Measurements from ENCODE around the gene LRPPRC. TPM values are rescaled to one million over a fixed set of nuclear protein-coding genes. Genes with fewer than 3 reads are reported as not detected.
A peak's percentile ranks its signal among the peaks of the same experiment; 100 is the strongest.

Gene LRPPRC
- total RNA-seq, 1 experiment from 2014 or later, result 149 TPM

- Histone ChIP-seq H3K4me1 (replicated peaks; ENCODE audit: insufficient read depth) (no peaks in the 10 kb centered on the region), H3K4me2 (no peak overlapping the region), H3K36me3 (ENCODE audit: low read depth) (peaks cover 78% of the 10 kb centered on the region), H3K27ac (peak overlapping the region; percentile 23; the same call in 1 of the 2 replicates), H2AFZ (no peak overlapping the region), H3K9me3 (ENCODE audit: insufficient read depth, low read depth) (no peaks in the 10 kb centered on the region), H3K9me2 (ENCODE audit: insufficient read depth) (no peaks in the 10 kb centered on the region), H3K79me2 (ENCODE audit: low read depth) (peaks cover 5% of the 10 kb centered on the region), H3F3A (ENCODE audit: insufficient read depth, low read depth) (peaks cover 38% of the 10 kb centered on the region), H4K20me1 (ENCODE audit: insufficient read depth) (peaks cover 29% of the 10 kb centered on the region), H3K27me3 (ENCODE audit: insufficient read depth, low read depth) (no peaks in the 10 kb centered on the region), H3K4me3 (no peak overlapping the region)
- no TSS peak for BruUV-seq (replicated peaks)
- DNase-seq, result no peak
- TF ChIP-seq, protein P1, sequence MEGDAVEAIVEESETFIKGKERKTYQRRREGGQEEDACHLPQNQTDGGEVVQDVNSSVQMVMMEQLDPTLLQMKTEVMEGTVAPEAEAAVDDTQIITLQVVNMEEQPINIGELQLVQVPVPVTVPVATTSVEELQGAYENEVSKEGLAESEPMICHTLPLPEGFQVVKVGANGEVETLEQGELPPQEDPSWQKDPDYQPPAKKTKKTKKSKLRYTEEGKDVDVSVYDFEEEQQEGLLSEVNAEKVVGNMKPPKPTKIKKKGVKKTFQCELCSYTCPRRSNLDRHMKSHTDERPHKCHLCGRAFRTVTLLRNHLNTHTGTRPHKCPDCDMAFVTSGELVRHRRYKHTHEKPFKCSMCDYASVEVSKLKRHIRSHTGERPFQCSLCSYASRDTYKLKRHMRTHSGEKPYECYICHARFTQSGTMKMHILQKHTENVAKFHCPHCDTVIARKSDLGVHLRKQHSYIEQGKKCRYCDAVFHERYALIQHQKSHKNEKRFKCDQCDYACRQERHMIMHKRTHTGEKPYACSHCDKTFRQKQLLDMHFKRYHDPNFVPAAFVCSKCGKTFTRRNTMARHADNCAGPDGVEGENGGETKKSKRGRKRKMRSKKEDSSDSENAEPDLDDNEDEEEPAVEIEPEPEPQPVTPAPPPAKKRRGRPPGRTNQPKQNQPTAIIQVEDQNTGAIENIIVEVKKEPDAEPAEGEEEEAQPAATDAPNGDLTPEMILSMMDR (conservative IDR thresholded peaks at IDR 0.05), result no peak
- POLR2A ChIA-PET (ENCODE audit: unreplicated experiment), result no interaction called here
- intact Hi-C loops (cut with micrococcal nuclease; ENCODE audit: unreplicated experiment), result no loop called here
- CTCF ChIA-PET, result no interaction called here
These were observed 52.5 kb downstream of the LRPPRC start for GRCh38 chr2:43943323-43943722.

DNA sequence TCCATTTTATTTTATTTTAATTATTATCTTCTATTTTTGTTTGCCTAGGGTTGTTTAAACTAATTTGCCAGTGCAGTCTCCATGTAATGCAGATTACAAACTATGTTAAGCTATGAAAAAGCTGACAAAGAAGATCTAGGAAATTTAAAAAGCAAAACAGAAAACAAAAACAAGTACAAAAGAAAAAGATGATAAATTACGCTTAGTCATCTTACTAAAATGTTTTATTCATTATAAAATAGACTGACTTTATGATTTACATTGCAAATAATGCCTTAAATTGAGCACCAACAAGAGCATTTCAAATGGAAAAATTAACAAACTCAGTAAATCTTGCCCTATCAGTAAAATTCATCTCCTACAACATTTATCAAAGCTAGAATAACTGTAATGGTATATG, 52.9 kb downstream of the LRPPRC start:
- ChIA-PET CTCF (no interaction called here), POLR2A (ENCODE audit: unreplicated experiment) (no interaction called here)
- no peaks in the 10 kb centered on the region for H3K9me2 ChIP-seq (ENCODE audit: insufficient read depth)
- no peak overlapping the region for H2AFZ ChIP-seq
- no TSS peak for BruUV-seq (replicated peaks)
- H3F3A ChIP-seq (ENCODE audit: insufficient read depth, low read depth), result peaks cover 38% of the 10 kb centered on the region
- no peak overlapping the region for H3K4me2 ChIP-seq
- H3K9me3 ChIP-seq (ENCODE audit: insufficient read depth, low read depth), result no peaks in the 10 kb centered on the region
- H4K20me1 ChIP-seq (ENCODE audit: insufficient read depth), result peaks cover 25% of the 10 kb centered on the region
- H3K27ac ChIP-seq, result peak overlapping the region; percentile 23; the same call in 1 of the 2 replicates
- peaks cover 9% of the 10 kb centered on the region for H3K79me2 ChIP-seq (ENCODE audit: low read depth)
- DNase-seq, result no peak
- peaks cover 76% of the 10 kb centered on the region for H3K36me3 ChIP-seq (ENCODE audit: low read depth)
- no peaks in the 10 kb centered on the region for H3K27me3 ChIP-seq (ENCODE audit: insufficient read depth, low read depth)
- TF ChIP-seq, protein P1 (conservative IDR thresholded peaks at IDR 0.05), result no peak
- TF ChIP-seq EZH2 (IDR thresholded peaks at IDR 0.05; ENCODE audit: low read depth), result no peak
- no peaks in the 10 kb centered on the region for H3K4me1 ChIP-seq (replicated peaks; ENCODE audit: insufficient read depth)
- H3K4me3 ChIP-seq, result no peak overlapping the region
- intact Hi-C loops (cut with micrococcal nuclease; ENCODE audit: unreplicated experiment), result no loop called here

GRCh38 chr2:43941966-43942365, 53.8 kb downstream of the LRPPRC start:
- ChIA-PET CTCF (no interaction called here), POLR2A (ENCODE audit: unreplicated experiment) (no interaction called here)
- Histone ChIP-seq H4K20me1 (ENCODE audit: insufficient read depth) (peaks cover 32% of the 10 kb centered on the region), H3K36me3 (ENCODE audit: low read depth) (peaks cover 78% of the 10 kb centered on the region), H3K4me2 (no peak overlapping the region), H3K4me1 (replicated peaks; ENCODE audit: insufficient read depth) (no peaks in the 10 kb centered on the region), H3K79me2 (ENCODE audit: low read depth) (peaks cover 14% of the 10 kb centered on the region; the same call in 1 of the 2 replicates), H3K9me2 (ENCODE audit: insufficient read depth) (no peaks in the 10 kb centered on the region), H3K27ac (no peak overlapping the region), H3K9me3 (ENCODE audit: insufficient read depth, low read depth) (no peaks in the 10 kb centered on the region), H3F3A (ENCODE audit: insufficient read depth, low read depth) (peaks cover 37% of the 10 kb centered on the region), H3K4me3 (no peak overlapping the region), H2AFZ (no peak overlapping the region), H3K27me3 (ENCODE audit: insufficient read depth, low read depth) (no peaks in the 10 kb centered on the region)
- no peak for TF ChIP-seq EZH2 (IDR thresholded peaks at IDR 0.05; ENCODE audit: low read depth)
- TF ChIP-seq, protein P1 (conservative IDR thresholded peaks at IDR 0.05), result no peak
- DNase-seq, result no peak
- BruUV-seq (replicated peaks), result no TSS peak
- intact Hi-C loops (cut with micrococcal nuclease; ENCODE audit: unreplicated experiment), result no loop called here

All from PC-9 (cell line).